ENCODE results near the gene FER1L5. TPM values are rescaled to one million over a fixed set of nuclear protein-coding genes. Genes with fewer than 3 reads are reported as not detected.
"Not testable (repeated sequence)": the region's sequence is repeated elsewhere in the genome, so short reads cannot be mapped to it uniquely, and the experiment has no call there.

The FER1L5 gene
- total and polyA plus RNA-seq, 12 donors = 0.02 to 0.87 (median 0.14) TPM; not detected in 1

DNA sequence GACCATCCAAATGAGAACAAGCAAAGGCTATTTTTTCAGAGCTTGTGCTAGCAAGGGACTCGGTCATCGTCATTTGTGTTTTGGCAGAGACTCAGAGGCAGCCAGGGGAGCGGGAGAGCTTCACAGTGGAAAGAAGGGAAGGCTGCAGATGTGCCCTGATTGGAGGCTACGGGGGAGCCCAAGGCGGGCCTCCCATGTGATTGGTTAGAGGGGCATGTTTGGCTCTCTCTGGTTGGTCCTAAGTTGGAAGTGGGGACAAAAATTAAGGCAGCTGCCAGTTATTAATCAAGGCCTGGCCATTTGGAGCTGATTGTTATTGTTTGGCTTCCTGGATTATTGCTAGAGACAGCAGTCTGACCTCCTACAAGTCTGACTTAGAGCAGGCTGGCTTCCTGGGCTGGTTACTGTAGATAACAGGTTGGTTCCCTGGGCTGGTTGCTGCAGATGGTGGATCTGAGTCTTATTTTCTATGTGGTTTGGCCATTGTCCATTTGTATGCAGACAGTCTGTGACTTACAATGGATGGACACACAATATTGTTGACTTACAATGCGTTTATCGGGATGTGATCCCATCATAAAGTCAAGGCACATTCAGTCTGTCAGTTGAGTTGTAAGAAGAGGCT, 5.9 kb downstream of the FER1L5 start:
- Histone ChIP-seq H3K4me3 (no peak overlapping the region), H3K36me3 (replicated peaks in 1 of 2) (no peaks in the 10 kb centered on the region), H3K27me3 (no peaks in the 10 kb centered on the region), H3K9me3 (replicated peaks in 1 of 3) (no peaks in the 10 kb centered on the region), H3K4me1 (replicated peaks in 1 of 2) (no peaks in the 10 kb centered on the region), H3K27ac (no peak overlapping the region)
- intact Hi-C loops (cut with DNase I) = no loop called here
- WGBS, 4 donors = 92 to 99% (median 96%) methylated on average over 7 of the region's 7 CpGs
- no peak for TF ChIP-seq POLR2A (IDR thresholded peaks at IDR 0.05)
- TF ChIP-seq, protein P1, sequence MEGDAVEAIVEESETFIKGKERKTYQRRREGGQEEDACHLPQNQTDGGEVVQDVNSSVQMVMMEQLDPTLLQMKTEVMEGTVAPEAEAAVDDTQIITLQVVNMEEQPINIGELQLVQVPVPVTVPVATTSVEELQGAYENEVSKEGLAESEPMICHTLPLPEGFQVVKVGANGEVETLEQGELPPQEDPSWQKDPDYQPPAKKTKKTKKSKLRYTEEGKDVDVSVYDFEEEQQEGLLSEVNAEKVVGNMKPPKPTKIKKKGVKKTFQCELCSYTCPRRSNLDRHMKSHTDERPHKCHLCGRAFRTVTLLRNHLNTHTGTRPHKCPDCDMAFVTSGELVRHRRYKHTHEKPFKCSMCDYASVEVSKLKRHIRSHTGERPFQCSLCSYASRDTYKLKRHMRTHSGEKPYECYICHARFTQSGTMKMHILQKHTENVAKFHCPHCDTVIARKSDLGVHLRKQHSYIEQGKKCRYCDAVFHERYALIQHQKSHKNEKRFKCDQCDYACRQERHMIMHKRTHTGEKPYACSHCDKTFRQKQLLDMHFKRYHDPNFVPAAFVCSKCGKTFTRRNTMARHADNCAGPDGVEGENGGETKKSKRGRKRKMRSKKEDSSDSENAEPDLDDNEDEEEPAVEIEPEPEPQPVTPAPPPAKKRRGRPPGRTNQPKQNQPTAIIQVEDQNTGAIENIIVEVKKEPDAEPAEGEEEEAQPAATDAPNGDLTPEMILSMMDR (IDR thresholded peaks at IDR 0.05) = no peak
- DNase-seq = no peak

DNA sequence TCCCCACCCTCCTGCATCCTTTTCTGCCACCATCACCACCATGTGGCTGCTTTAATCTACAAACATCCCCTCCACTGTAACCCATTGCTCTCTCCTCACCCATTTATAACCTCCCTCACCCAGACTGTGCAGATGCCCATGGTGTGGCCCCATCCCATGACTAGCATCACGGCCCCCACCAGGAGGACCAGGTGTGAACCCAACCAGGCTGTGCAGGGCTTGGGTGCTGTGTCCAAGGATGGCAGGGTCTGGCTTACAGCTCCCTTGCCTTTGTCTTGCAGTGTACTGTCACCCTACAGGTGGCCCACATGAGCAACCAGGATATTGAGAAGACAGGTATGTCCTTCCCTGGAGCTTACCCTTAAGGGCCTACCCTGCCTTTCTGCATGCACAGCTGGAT, 6.8 kb downstream of the FER1L5 start:
- H3K27ac ChIP-seq = no peak overlapping the region
- no peaks in the 10 kb centered on the region for H3K27me3 ChIP-seq
- no peaks in the 10 kb centered on the region for H3K9me3 ChIP-seq (replicated peaks in 1 of 3)
- intact Hi-C loops (cut with DNase I) = no loop called here
- WGBS, 4 donors = 91 to 100% (median 100%) methylated on average over 1 of the region's 1 CpG
- no peaks in the 10 kb centered on the region for H3K4me1 ChIP-seq (replicated peaks in 1 of 2)
- H3K4me3 ChIP-seq = no peak overlapping the region
- H3K36me3 ChIP-seq (replicated peaks in 1 of 2) = no peaks in the 10 kb centered on the region
- no peak for DNase-seq
- TF ChIP-seq, protein P1 (IDR thresholded peaks at IDR 0.05) = no peak
- no peak for TF ChIP-seq POLR2A (IDR thresholded peaks at IDR 0.05)

- DNase-seq = no peak
- no peak for TF ChIP-seq POLR2A (IDR thresholded peaks at IDR 0.05)
- TF ChIP-seq, protein P1 (IDR thresholded peaks at IDR 0.05) = no peak
- no peaks in the 10 kb centered on the region for H3K27me3 ChIP-seq
- WGBS, 4 donors = 91 to 93% (median 92%) methylated on average over 8 of the region's 8 CpGs
- H3K4me1 ChIP-seq (replicated peaks in 1 of 2) = no peaks in the 10 kb centered on the region
- no peaks in the 10 kb centered on the region for H3K9me3 ChIP-seq (replicated peaks in 1 of 3)
- H3K4me3 ChIP-seq = no peak overlapping the region
- no peak overlapping the region for H3K27ac ChIP-seq
- no peaks in the 10 kb centered on the region for H3K36me3 ChIP-seq (replicated peaks in 1 of 2)
- intact Hi-C loops (cut with DNase I) = no loop called here
Observed at GRCh38 chr2:96651793-96652192, 9.2 kb downstream of the FER1L5 start.

GRCh38 chr2:96654791-96655190, 12.2 kb downstream of the FER1L5 start:
- DNase-seq; H3K27ac ChIP-seq; H3K9me3 ChIP-seq (replicated peaks in 1 of 3); H3K4me3 ChIP-seq; H3K36me3 ChIP-seq (replicated peaks in 1 of 2); intact Hi-C loops (cut with DNase I); H3K4me1 ChIP-seq (replicated peaks in 1 of 2); H3K27me3 ChIP-seq: not testable (repeated sequence)
- 79 to 89% (median 83%) methylated on average over 7 of the region's 7 CpGs for WGBS, 4 donors

DNA sequence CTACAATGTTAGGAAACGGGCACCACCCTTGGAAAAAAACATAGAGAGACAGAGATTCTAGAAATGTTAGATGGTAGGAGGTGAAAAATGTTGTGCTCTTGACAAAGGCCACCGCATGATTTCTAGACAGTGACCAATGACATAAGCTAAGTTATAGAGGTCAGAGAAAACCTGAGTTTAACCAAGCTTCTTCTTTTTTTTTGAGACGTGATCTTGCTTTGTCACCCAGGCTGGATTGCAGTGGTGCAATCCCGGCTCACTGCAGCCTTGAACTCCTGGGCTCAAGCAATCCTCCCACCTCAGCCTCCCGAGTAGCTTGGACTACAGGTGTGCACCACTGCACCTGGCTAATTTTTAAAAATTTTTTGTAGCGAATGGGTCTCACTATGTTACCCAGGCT, 13.0 kb downstream of the FER1L5 start:
- TF ChIP-seq, protein P1 (IDR thresholded peaks at IDR 0.05) = no peak
- no peak for TF ChIP-seq POLR2A (IDR thresholded peaks at IDR 0.05)
- no peak for DNase-seq
- no peak overlapping the region for H3K27ac ChIP-seq
- H3K27me3 ChIP-seq = no peaks in the 10 kb centered on the region
- no peaks in the 10 kb centered on the region for H3K9me3 ChIP-seq (replicated peaks in 1 of 3)
- 59 to 63% (median 63%) methylated on average over 6 of the region's 6 CpGs for WGBS, 4 donors
- intact Hi-C loops (cut with DNase I) = no loop called here
- H3K4me1 ChIP-seq (replicated peaks in 1 of 2) = no peaks in the 10 kb centered on the region
- H3K4me3 ChIP-seq = no peak overlapping the region
- no peaks in the 10 kb centered on the region for H3K36me3 ChIP-seq (replicated peaks in 1 of 2)

All from adrenal gland (tissue), 12 donors.